G401 (cell line): Measurements from ENCODE around the gene ADORA1. TPM values are rescaled to one million over a fixed set of nuclear protein-coding genes. Genes with fewer than 3 reads are reported as not detected.

Experiments
- total RNA-seq: library from RNA; depleted of rRNA; stranded (reverse); fragments of >200 nt; shearing (Covaris generic); gene quantifications from 2 replicates; pipeline ENCODE4 v1.2.3, GENCODE V29; 2014; rRNA removed

The ADORA1 gene
- total RNA-seq, 1 experiment from 2014 or later = 13.2 TPM

Other genes starting within 250 kb of the ADORA1 start
- gene RABIF, start 238.6 kb upstream of the ADORA1 start, total RNA-seq = 5.2 and 7.1 TPM in 2 replicates
- gene KLHL12, start 200.5 kb upstream of the ADORA1 start, total RNA-seq = 33.4 and 46.5 TPM in 2 replicates
- gene ADIPOR1, start 169.4 kb upstream of the ADORA1 start, total RNA-seq = 69.1 and 74.6 TPM in 2 replicates
- 29.2 and 43.4 TPM in 2 replicates for gene CYB5R1, start 160.5 kb upstream of the ADORA1 start, total RNA-seq
- gene TMEM183A, start 120.4 kb upstream of the ADORA1 start, total RNA-seq = 177 and 200 TPM in 2 replicates
- gene PPFIA4, start 101.2 kb upstream of the ADORA1 start, total RNA-seq = 2.1 and 3.4 TPM in 2 replicates
- not detected in 2 replicates for gene MYOG, start 41.7 kb upstream of the ADORA1 start, total RNA-seq
- gene MYBPH, start 48.1 kb downstream of the ADORA1 start, total RNA-seq = 0.47 TPM in 1 of 2 replicates, not detected in the other
- gene CHI3L1, start 59.0 kb downstream of the ADORA1 start, total RNA-seq = 1.3 TPM in 1 of 2 replicates, not detected in the other
- not detected in 2 replicates for gene CHIT1, start 101.9 kb downstream of the ADORA1 start, total RNA-seq
- 12.7 and 15.2 TPM in 2 replicates for gene BTG2, start 177.8 kb downstream of the ADORA1 start, total RNA-seq
- not detected in 2 replicates for gene FMOD, start 223.4 kb downstream of the ADORA1 start, total RNA-seq